NT2/D1 (cell line): ENCODE results near the gene EPHA2.

Experiments
- SUZ12 ChIP-seq: IDR thresholded peaks from 2 replicates; pipeline ENCODE4 v1.6.1; 2011; ENCODE audit not compliant: insufficient read length, insufficient read depth; ENCODE audit errors: extremely low read depth
- YY1 ChIP-seq: IDR thresholded peaks from 2 replicates; pipeline ENCODE4 v1.6.1; 2011; ENCODE audit not compliant: insufficient read length, insufficient read depth

DNA sequence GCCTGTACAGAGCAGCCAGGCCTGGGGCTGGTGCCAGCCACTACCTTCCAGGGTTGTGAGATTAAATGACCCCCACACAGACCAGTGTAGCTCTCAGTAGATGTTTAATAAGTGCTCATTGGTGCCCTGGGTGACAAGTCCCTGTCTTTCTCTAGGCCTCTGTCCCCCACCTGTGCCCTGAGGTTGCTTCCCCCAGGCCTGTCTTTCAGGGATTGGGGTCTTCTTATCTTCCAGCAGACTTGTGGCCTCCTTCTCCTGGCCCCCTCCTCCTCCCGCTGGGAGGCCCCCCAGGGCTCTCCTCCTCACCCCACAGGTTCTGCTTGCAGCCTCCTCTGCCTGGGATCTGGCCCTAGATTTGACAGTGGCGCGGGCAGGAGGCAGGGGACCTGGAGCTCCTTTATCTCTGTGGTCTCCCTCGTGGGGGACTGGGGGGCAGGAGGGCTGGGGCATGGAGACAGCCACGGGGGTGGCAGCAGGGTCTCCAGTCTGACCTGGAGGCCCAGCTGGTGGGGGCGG lies 40.3 kb downstream of the EPHA2 start:
- TF ChIP-seq SUZ12 (no peak), YY1 (no peak)
